ENCODE results near the gene NXPE4. TPM values are rescaled to one million over a fixed set of nuclear protein-coding genes. Genes with fewer than 3 reads are reported as not detected.
"Not testable (repeated sequence)": the region's sequence is repeated elsewhere in the genome, so short reads cannot be mapped to it uniquely, and the experiment has no call there.

NXPE4 gene
- total RNA-seq: not detected
- total RNA-seq (2013): not detected

- no peaks in the 10 kb centered on the region for H3K9me3 Mint-ChIP-seq
- WGBS (ENCODE audit: insufficient coverage): 65% methylated on average over 2 of the region's 2 CpGs
- H3K36me3 ChIP-seq (ENCODE audit: control insufficient read depth, insufficient read depth, low read length): no peaks in the 10 kb centered on the region
- H3K4me3 Mint-ChIP-seq: no peak within 1 kb of the TSS
- peaks cover 4% of the 10 kb centered on the region for H3K27me3 ChIP-seq (ENCODE audit: control insufficient read depth, insufficient read depth, low read length)
- H3K27ac Mint-ChIP-seq: no peak within 1 kb of the TSS
- intact Hi-C loops (cut with micrococcal nuclease): no loop called here
- H3K4me1 Mint-ChIP-seq: no peaks in the 10 kb centered on the region
- DNase-seq: no peak
- TF ChIP-seq CTCF (IDR thresholded peaks at IDR 0.05): no peak
- H3K27ac ChIP-seq (ENCODE audit: low read length): no peak within 1 kb of the TSS
- ATAC-seq: no peak
- no peaks in the 10 kb centered on the region for H3K9me3 ChIP-seq (ENCODE audit: control insufficient read depth, insufficient read depth, low read length)
- peaks cover 0 to 11% of the 10 kb centered on the region in 2 donors for H3K27me3 Mint-ChIP-seq (ENCODE audit: low read depth in 2 of 2)
- no peaks in the 10 kb centered on the region for H3K36me3 Mint-ChIP-seq
- no peaks in the 10 kb centered on the region for H3K4me1 ChIP-seq (ENCODE audit: control insufficient read depth, insufficient read depth, low read length)
- H3K4me3 ChIP-seq (ENCODE audit: low read length): no peak within 1 kb of the TSS
Observed at GRCh38 chr11:114595571-114595970, at the start of gene NXPE4. NXPE4 (minus strand) TSS chr11:114595786; CDS start chr11:114594759, 1,027 bp downstream.

- H3K27ac Mint-ChIP-seq; H3K4me1 ChIP-seq (ENCODE audit: control insufficient read depth, insufficient read depth, low read length); H3K4me3 ChIP-seq (ENCODE audit: low read length); H3K27ac ChIP-seq (ENCODE audit: low read length); ATAC-seq; H3K36me3 Mint-ChIP-seq; H3K9me3 Mint-ChIP-seq; intact Hi-C loops (cut with micrococcal nuclease); H3K27me3 ChIP-seq (ENCODE audit: control insufficient read depth, insufficient read depth, low read length); H3K4me3 Mint-ChIP-seq; H3K9me3 ChIP-seq (ENCODE audit: control insufficient read depth, insufficient read depth, low read length); H3K36me3 ChIP-seq (ENCODE audit: control insufficient read depth, insufficient read depth, low read length); DNase-seq; H3K4me1 Mint-ChIP-seq; H3K27me3 Mint-ChIP-seq (ENCODE audit: low read depth in 2 of 2): not testable (repeated sequence)
- WGBS (ENCODE audit: insufficient coverage): 100% methylated on average over 4 of the region's 6 CpGs
Observed at GRCh38 chr11:114639440-114639839, 43.9 kb upstream of the NXPE4 start.

GRCh38 chr11:114631445-114631965 lies 35.9 kb upstream of the NXPE4 start:
- H3K9me3 ChIP-seq (ENCODE audit: control insufficient read depth, insufficient read depth, low read length); H3K27ac ChIP-seq (ENCODE audit: low read length); H3K36me3 Mint-ChIP-seq; H3K4me3 ChIP-seq (ENCODE audit: low read length); H3K27me3 ChIP-seq (ENCODE audit: control insufficient read depth, insufficient read depth, low read length); intact Hi-C loops (cut with micrococcal nuclease); DNase-seq; H3K36me3 ChIP-seq (ENCODE audit: control insufficient read depth, insufficient read depth, low read length); H3K27ac Mint-ChIP-seq; H3K4me3 Mint-ChIP-seq; H3K4me1 ChIP-seq (ENCODE audit: control insufficient read depth, insufficient read depth, low read length); H3K27me3 Mint-ChIP-seq (ENCODE audit: low read depth in 2 of 2); H3K4me1 Mint-ChIP-seq; H3K9me3 Mint-ChIP-seq: not testable (repeated sequence)
- peak in 1 of 3 donors; percentile 18 for ATAC-seq
- WGBS (ENCODE audit: insufficient coverage): 88% methylated on average over 9 of the region's 13 CpGs

GRCh38 chr11:114625294-114625693 lies 29.7 kb upstream of the NXPE4 start:
- no peak for DNase-seq
- Histone ChIP-seq H3K9me3 (ENCODE audit: control insufficient read depth, insufficient read depth, low read length) (no peaks in the 10 kb centered on the region), H3K4me1 (ENCODE audit: control insufficient read depth, insufficient read depth, low read length) (no peaks in the 10 kb centered on the region), H3K36me3 (ENCODE audit: control insufficient read depth, insufficient read depth, low read length) (no peaks in the 10 kb centered on the region), H3K4me3 (ENCODE audit: low read length) (no peak overlapping the region), H3K27ac (ENCODE audit: low read length) (no peak overlapping the region), H3K27me3 (ENCODE audit: control insufficient read depth, insufficient read depth, low read length) (no peaks in the 10 kb centered on the region)
- Mint-ChIP-seq H3K9me3 (peaks cover 3% of the 10 kb centered on the region in 2 donors), H3K27ac (no peak overlapping the region), H3K4me3 (no peak overlapping the region), H3K27me3 (ENCODE audit: low read depth in 2 of 2) (no peaks in the 10 kb centered on the region), H3K4me1 (no peaks in the 10 kb centered on the region), H3K36me3 (no peaks in the 10 kb centered on the region)
- WGBS (ENCODE audit: insufficient coverage): 86% methylated on average over 7 of the region's 7 CpGs
- intact Hi-C loops (cut with micrococcal nuclease): no loop called here
- TF ChIP-seq CTCF (IDR thresholded peaks at IDR 0.05): no peak
- ATAC-seq: no peak

Data from natural killer cell (primary cell).